Kidney epithelial cell (primary cell): ENCODE data around the gene ANAPC7. TPM values are rescaled to one million over a fixed set of nuclear protein-coding genes. Genes with fewer than 3 reads are reported as not detected.

Source experiments
- DNase-seq: peaks from one replicate; pipeline ENCODE4 v3.0.0-alpha.2; 2010; ENCODE audit warnings: low read depth
- H3K27me3 ChIP-seq: 2 replicates; pipeline ENCODE4 v1.6.0; 2011; ENCODE audit warnings: low read length; ENCODE audit not compliant: control insufficient read depth, insufficient read depth
- H3K36me3 ChIP-seq: 2 replicates; pipeline ENCODE4 v1.5.1; 2011; ENCODE audit warnings: low read length; ENCODE audit not compliant: control insufficient read depth, insufficient read depth
- H3K4me3 ChIP-seq: 2 replicates; pipeline ENCODE4 v1.5.1; 2011; ENCODE audit warnings: low read depth, mild to moderate bottlenecking, control low read depth, low read length
- CTCF ChIP-seq: IDR thresholded peaks from 2 replicates; pipeline ENCODE4 v1.5.1; 2011; ENCODE audit warnings: mild to moderate bottlenecking, moderate library complexity, low read length, control low read depth, inconsistent platforms; ENCODE audit not compliant: insufficient read depth, poor library complexity, severe bottlenecking
- total RNA-seq: library from RNA; depleted of rRNA; stranded (reverse); fragments of >200 nt; gene quantifications from 2 replicates; pipeline ENCODE4 v1.2.3, GENCODE V29; 2015

Gene ANAPC7
- total RNA-seq, 1 donor from 2014 or later, result 51.3 TPM

GRCh38 chr12:110333201-110333600 is 70.3 kb downstream of the ANAPC7 start:
- TF ChIP-seq CTCF, result no peak
- no peaks in the 10 kb centered on the region for H3K27me3 ChIP-seq
- no peak overlapping the region for H3K4me3 ChIP-seq
- DNase-seq, result no peak
- H3K36me3 ChIP-seq, result no peaks in the 10 kb centered on the region

GRCh38 chr12:110330544-110330943 is 73.0 kb downstream of the ANAPC7 start:
- peaks cover 2% of the 10 kb centered on the region for H3K36me3 ChIP-seq
- DNase-seq, result no peak

GRCh38 chr12:110330124-110330523 is 73.4 kb downstream of the ANAPC7 start:
- TF ChIP-seq CTCF, result no peak
- DNase-seq, result no peak
- Histone ChIP-seq H3K27me3 (no peaks in the 10 kb centered on the region), H3K36me3 (peaks cover 2% of the 10 kb centered on the region), H3K4me3 (no peak overlapping the region)

More at GRCh38 chr12:110330544-110330943, 73.0 kb downstream of the ANAPC7 start:
- H3K27me3 ChIP-seq, result no peaks in the 10 kb centered on the region
- no peak overlapping the region for H3K4me3 ChIP-seq
- no peak for TF ChIP-seq CTCF

GRCh38 chr12:110329710-110330109 is 73.8 kb downstream of the ANAPC7 start:
- TF ChIP-seq CTCF, result no peak

More at GRCh38 chr12:110329710-110330109, 73.8 kb downstream of the ANAPC7 start:
- no peak for DNase-seq
- no peaks in the 10 kb centered on the region for H3K27me3 ChIP-seq
- no peak overlapping the region for H3K4me3 ChIP-seq
- peaks cover 2% of the 10 kb centered on the region for H3K36me3 ChIP-seq

Other genes with a start within 250 kb of the ANAPC7 start
- 128 and 143 TPM in 2 replicates for gene ATP2A2, start 122.5 kb downstream of the ANAPC7 start, total RNA-seq
- 796 and 823 TPM in 2 replicates for gene ARPC3, start 46.6 kb upstream of the ANAPC7 start, total RNA-seq
- 24.6 and 25.9 TPM in 2 replicates for gene GPN3, start 64.5 kb upstream of the ANAPC7 start, total RNA-seq
- 5.7 and 7.5 TPM in 2 replicates for gene FAM216A, start 65.1 kb upstream of the ANAPC7 start, total RNA-seq
- 75.4 and 93.7 TPM in 2 replicates for gene VPS29, start 98.4 kb upstream of the ANAPC7 start, total RNA-seq
- 0.88 and 1.2 TPM in 2 replicates for gene RAD9B, start 98.6 kb upstream of the ANAPC7 start, total RNA-seq
- 9.8 and 11.5 TPM in 2 replicates for gene PPTC7, start 179.6 kb upstream of the ANAPC7 start, total RNA-seq
- gene TCTN1, start 210.4 kb upstream of the ANAPC7 start, total RNA-seq, result 16.5 and 27.7 TPM in 2 replicates